HEK293T (cell line): ENCODE data around the gene SMIM29.

ENCODE experiments used
- FOXM1 ChIP-seq: fragments of 450-650 bp; IDR thresholded peaks from 2 replicates; pipeline ENCODE4 v1.6.1; 2017; ENCODE audit warnings: mild to moderate bottlenecking, borderline replicate concordance
- SP1 ChIP-seq: fragments of 450-650 bp; IDR thresholded peaks from 2 replicates; pipeline ENCODE4 v1.6.1; 2017
- TARDBP ChIP-seq: fragments of 450-650 bp; IDR thresholded peaks from 2 replicates; pipeline ENCODE4 v1.6.1; 2016

DNA sequence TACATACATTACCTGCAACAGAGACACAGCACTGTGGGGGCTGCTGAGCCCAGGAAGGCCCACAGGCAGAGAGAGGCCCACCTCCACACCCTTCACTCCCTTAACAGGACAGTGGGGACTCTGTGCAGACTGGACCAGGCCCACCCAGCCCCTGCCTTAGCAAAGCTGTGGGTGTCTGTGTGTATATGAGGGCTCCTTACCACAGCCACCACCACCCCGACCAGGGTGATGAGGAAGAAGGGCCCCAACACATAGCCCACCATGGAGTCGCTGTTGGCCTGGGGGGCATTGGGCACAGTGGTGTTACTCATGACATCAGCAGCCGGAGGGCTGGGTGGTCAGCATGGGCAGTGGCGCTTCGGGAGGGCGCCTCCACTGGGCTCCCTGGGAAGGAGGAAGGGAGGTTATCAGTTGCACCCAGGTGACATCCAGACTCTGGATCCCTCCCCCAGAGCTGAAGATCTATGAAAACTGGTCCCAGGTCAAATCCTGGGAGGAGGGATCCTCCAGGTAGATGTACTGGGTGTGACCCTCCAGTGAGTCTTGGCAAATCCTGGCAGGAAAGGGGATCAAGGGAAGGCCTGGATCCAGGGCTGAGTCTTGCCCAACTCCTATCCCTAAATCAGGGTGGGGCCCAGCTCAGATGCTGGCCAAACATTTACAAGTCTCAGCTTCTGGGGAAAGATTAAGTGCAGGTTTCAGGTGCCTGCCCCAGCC is 1.2 kb downstream of the SMIM29 start:
- TF ChIP-seq FOXM1, result no peak
- TF ChIP-seq SP1, result no peak
- TF ChIP-seq TARDBP, result no peak
